ENCODE measurements around the gene ADPRS.

The ADPRS gene

GRCh38 chr1:36088577-36089392 lies at the start of gene ADPRS:
TSS of gene ADPRS (plus strand) at chr1:36088892. CDS start at chr1:36088905, 13 bp downstream.
- H3K27ac ChIP-seq, result peak within 1 kb of the TSS; percentile 75
- TF ChIP-seq CTCF (conservative IDR thresholded peaks at IDR 0.05; ENCODE audit: low read depth), result peak; percentile 96
- DNase-seq (ENCODE audit: low spot score), result peak; percentile 85
- POLR2A ChIA-PET (ENCODE audit: low non-redundant PET), result interaction anchor here (0.5 kb wide), 1 partner anchor 185 kb away, joined by 3 read pairs; no protein-coding TSS in a partner anchor
- CTCF ChIA-PET, result interaction anchor here (0.5 kb wide), 1 partner anchor 55 kb away, joined by 5 read pairs; no protein-coding TSS in a partner anchor

- no peak for TF ChIP-seq CTCF (conservative IDR thresholded peaks at IDR 0.05; ENCODE audit: low read depth)
- DNase-seq (ENCODE audit: low spot score), result no peak
- ChIA-PET POLR2A (ENCODE audit: low non-redundant PET) (interaction anchor here (0.5 kb wide), 1 partner anchor 62 kb away, joined by 9 read pairs; no protein-coding TSS in a partner anchor), CTCF (no interaction called here)
- H3K27ac ChIP-seq, result no peak overlapping the region
Measured at GRCh38 chr1:36040238-36040637, 48.5 kb upstream of the ADPRS start.

GRCh38 chr1:36051821-36052220 lies 36.9 kb upstream of the ADPRS start:
- CTCF ChIA-PET, result no interaction called here
- no peak for TF ChIP-seq CTCF (conservative IDR thresholded peaks at IDR 0.05; ENCODE audit: low read depth)
- no peak overlapping the region for H3K27ac ChIP-seq
- POLR2A ChIA-PET (ENCODE audit: low non-redundant PET), result no interaction called here
- DNase-seq (ENCODE audit: low spot score), result no peak

- H3K27ac ChIP-seq, result no peak overlapping the region
- ChIA-PET CTCF (no interaction called here), POLR2A (ENCODE audit: low non-redundant PET) (no interaction called here)
Measured at GRCh38 chr1:36053978-36054377, 34.7 kb upstream of the ADPRS start.

GRCh38 chr1:36055706-36056105 lies 33.0 kb upstream of the ADPRS start:
- no peak overlapping the region for H3K27ac ChIP-seq
- no peak for TF ChIP-seq CTCF (conservative IDR thresholded peaks at IDR 0.05; ENCODE audit: low read depth)
- no peak for DNase-seq (ENCODE audit: low spot score)
- ChIA-PET CTCF (no interaction called here), POLR2A (ENCODE audit: low non-redundant PET) (interaction anchor here (0.6 kb wide), 1 partner anchor 1206 kb away, joined by 4 read pairs; no protein-coding TSS in a partner anchor)

More at GRCh38 chr1:36053978-36054377, 34.7 kb upstream of the ADPRS start:
- no peak for TF ChIP-seq CTCF (conservative IDR thresholded peaks at IDR 0.05; ENCODE audit: low read depth)
- no peak for DNase-seq (ENCODE audit: low spot score)

GRCh38 chr1:36062315-36062714 lies 26.4 kb upstream of the ADPRS start:
- CTCF ChIA-PET, result interaction anchor here (0.6 kb wide), 1 partner anchor 1688 kb away, joined by 4 read pairs; no protein-coding TSS in a partner anchor
- POLR2A ChIA-PET (ENCODE audit: low non-redundant PET), result no interaction called here
- no peak overlapping the region for H3K27ac ChIP-seq
- DNase-seq (ENCODE audit: low spot score), result no peak
- TF ChIP-seq CTCF (conservative IDR thresholded peaks at IDR 0.05; ENCODE audit: low read depth), result no peak
